NB4 (cell line): ENCODE measurements around the gene RASGEF1C.

Experiments
- CTCF ChIP-seq: IDR thresholded peaks from one replicate; pipeline ENCODE4 v1.5.1; 2012; ENCODE audit warnings: low read depth, low read length
- MAX ChIP-seq: IDR thresholded peaks from 2 replicates; pipeline ENCODE4 v1.6.1; 2011; ENCODE audit warnings: low read depth, low read length
- MYC ChIP-seq: IDR thresholded peaks from 2 replicates; pipeline ENCODE4 v1.6.1; 2011; ENCODE audit warnings: low read depth, low read length
- POLR2A ChIP-seq: IDR thresholded peaks from 2 replicates; pipeline ENCODE4 v1.6.1; 2011; ENCODE audit warnings: mild to moderate bottlenecking; ENCODE audit not compliant: insufficient read length; ENCODE audit errors: extremely low read depth

GRCh38 chr5:180160789-180161188 is 48.2 kb downstream of the RASGEF1C start:
- TF ChIP-seq CTCF (no peak), POLR2A (no peak), MAX (no peak), MYC (no peak)
